PC-9 (cell line): ENCODE data around the gene KLF13. TPM values are rescaled to one million over a fixed set of nuclear protein-coding genes. Genes with fewer than 3 reads are reported as not detected.

Experiments
- BruUV-seq: library from RNA; stranded (reverse); fragments of 400-500 nt; replicated peaks from 2 replicates; lab custom pipeline; 2021; lab: Mats Ljungman, UMichigan
- CTCF ChIA-PET: fragments of 300-600 bp; sonication (Branson Sonifier 250); formaldehyde crosslinking; loops from one replicate; lab custom pipeline; 2022; ENCODE audit warnings: antibody characterized with exemption; lab: Charles Lee
- POLR2A ChIA-PET: fragments of 300-600 bp; sonication (Branson Sonifier 250); formaldehyde crosslinking; loops from one replicate; lab custom pipeline; 2022; ENCODE audit warnings: antibody characterized with exemption; ENCODE audit not compliant: unreplicated experiment; lab: Charles Lee
- DNase-seq, 2 experiments: peaks; one replicate each; pipeline versions ENCODE4 v3.0.0 to v3.0.0-alpha.2; 2015 to 2022; ENCODE audit warnings: mixed read lengths in 1 of 2
- H2AFZ ChIP-seq: fragments of 200-600 bp; sonication (generic); 2 replicates; pipeline ENCODE4 v1.8.1; 2017; ENCODE audit warnings: antibody characterized with exemption
- H3F3A ChIP-seq: fragments of 200-600 bp; sonication (generic); 2 replicates; pipeline ENCODE4 v1.8.1; 2017; ENCODE audit warnings: antibody characterized with exemption, mild to moderate bottlenecking, low read depth; ENCODE audit not compliant: insufficient read depth
- H3K27ac ChIP-seq: fragments of 200-600 bp; sonication (generic); 2 replicates; pipeline ENCODE4 v1.6.1; 2016; ENCODE audit warnings: mixed run types
- H3K27me3 ChIP-seq: fragments of 200-600 bp; sonication (generic); 2 replicates; pipeline ENCODE4 v1.6.1; 2016; ENCODE audit warnings: low read depth, mixed run types; ENCODE audit not compliant: insufficient read depth
- H3K36me3 ChIP-seq: fragments of 200-600 bp; sonication (generic); 2 replicates; pipeline ENCODE4 v1.6.1; 2016; ENCODE audit warnings: low read depth, mixed run types
- H3K4me1 ChIP-seq: fragments of 200-600 bp; sonication (generic); replicated peaks from 2 replicates; pipeline ENCODE4 v1.6.1; 2016; ENCODE audit warnings: mixed run types; ENCODE audit not compliant: insufficient read depth
- H3K4me2 ChIP-seq: fragments of 200-600 bp; sonication (generic); 2 replicates; pipeline ENCODE4 v1.6.1; 2017; ENCODE audit warnings: mixed run types
- H3K4me3 ChIP-seq: fragments of 200-600 bp; sonication (generic); 2 replicates; pipeline ENCODE4 v1.6.1; 2016; ENCODE audit warnings: mixed run types
- H3K79me2 ChIP-seq: fragments of 200-600 bp; sonication (generic); 2 replicates; pipeline ENCODE4 v1.6.1; 2017; ENCODE audit warnings: low read depth, mixed run types
- H3K9me2 ChIP-seq: fragments of 200-600 bp; sonication (generic); 2 replicates; pipeline ENCODE4 v1.8.1; 2017; ENCODE audit warnings: mild to moderate bottlenecking; ENCODE audit not compliant: insufficient read depth
- H3K9me3 ChIP-seq: fragments of 200-600 bp; sonication (generic); 2 replicates; pipeline ENCODE4 v1.8.1; 2016; ENCODE audit warnings: low read depth; ENCODE audit not compliant: insufficient read depth
- H4K20me1 ChIP-seq: fragments of 200-600 bp; sonication (generic); 2 replicates; pipeline ENCODE4 v1.8.1; 2017; ENCODE audit not compliant: insufficient read depth
- EZH2 ChIP-seq: fragments of 200-600 bp; sonication (generic); IDR thresholded peaks from 2 replicates; pipeline ENCODE4 v1.8.0; 2017; ENCODE audit warnings: antibody characterized with exemption, low read depth
- intact Hi-C: fragments of 100-400 bp; cut with micrococcal nuclease; formaldehyde crosslinking; loops from one replicate; pipeline ENCODE4 v1.10.0; 2022; ENCODE audit not compliant: unreplicated experiment
- total RNA-seq: library from RNA; stranded (reverse); gene quantifications from 2 replicates; pipeline ENCODE4 v1.2.3, GENCODE V29; 2021
- TF ChIP-seq, protein P1 (sequence below): fragments of 200-600 bp; sonication (generic); conservative IDR thresholded peaks from 2 replicates; pipeline ENCODE4 v1.6.1; 2017; ENCODE audit warnings: mixed run types, antibody characterized with exemption, mild to moderate bottlenecking, moderate library complexity

The KLF13 gene
- total RNA-seq, 1 experiment from 2014 or later: 3.4 TPM

DNA sequence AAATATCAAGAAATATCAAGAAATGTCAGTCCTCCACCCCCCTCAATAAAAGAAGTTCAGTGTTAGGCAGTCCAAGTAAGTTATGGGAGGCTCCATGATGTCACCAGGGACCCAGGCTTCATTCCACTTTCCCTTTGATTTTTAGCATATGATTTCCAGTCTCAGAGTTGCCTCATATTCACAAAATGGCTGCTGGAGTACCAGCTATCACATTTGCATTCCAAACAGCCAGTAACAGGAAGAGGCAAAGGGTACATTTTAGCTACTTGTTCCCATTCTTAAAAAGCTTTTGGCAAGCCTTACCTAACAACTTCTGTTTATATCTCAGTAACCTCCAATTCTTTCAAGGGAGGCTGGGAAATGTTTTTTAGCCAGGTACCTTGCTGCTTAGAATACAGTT lies 13.4 kb upstream of the KLF13 start:
- no peak overlapping the region for H3K4me3 ChIP-seq
- POLR2A ChIA-PET: no interaction called here
- no peak overlapping the region for H2AFZ ChIP-seq
- intact Hi-C loops: no loop called here
- BruUV-seq: no TSS peak
- H3K27ac ChIP-seq: no peak overlapping the region
- peaks cover 24% of the 10 kb centered on the region for H3K27me3 ChIP-seq
- no peak for DNase-seq
- H3K36me3 ChIP-seq: no peaks in the 10 kb centered on the region
- CTCF ChIA-PET: no interaction called here
- no peaks in the 10 kb centered on the region for H3K9me3 ChIP-seq
- H3K4me1 ChIP-seq: no peaks in the 10 kb centered on the region
- H3K9me2 ChIP-seq: no peaks in the 10 kb centered on the region
- TF ChIP-seq EZH2: no peak
- TF ChIP-seq, protein P1, sequence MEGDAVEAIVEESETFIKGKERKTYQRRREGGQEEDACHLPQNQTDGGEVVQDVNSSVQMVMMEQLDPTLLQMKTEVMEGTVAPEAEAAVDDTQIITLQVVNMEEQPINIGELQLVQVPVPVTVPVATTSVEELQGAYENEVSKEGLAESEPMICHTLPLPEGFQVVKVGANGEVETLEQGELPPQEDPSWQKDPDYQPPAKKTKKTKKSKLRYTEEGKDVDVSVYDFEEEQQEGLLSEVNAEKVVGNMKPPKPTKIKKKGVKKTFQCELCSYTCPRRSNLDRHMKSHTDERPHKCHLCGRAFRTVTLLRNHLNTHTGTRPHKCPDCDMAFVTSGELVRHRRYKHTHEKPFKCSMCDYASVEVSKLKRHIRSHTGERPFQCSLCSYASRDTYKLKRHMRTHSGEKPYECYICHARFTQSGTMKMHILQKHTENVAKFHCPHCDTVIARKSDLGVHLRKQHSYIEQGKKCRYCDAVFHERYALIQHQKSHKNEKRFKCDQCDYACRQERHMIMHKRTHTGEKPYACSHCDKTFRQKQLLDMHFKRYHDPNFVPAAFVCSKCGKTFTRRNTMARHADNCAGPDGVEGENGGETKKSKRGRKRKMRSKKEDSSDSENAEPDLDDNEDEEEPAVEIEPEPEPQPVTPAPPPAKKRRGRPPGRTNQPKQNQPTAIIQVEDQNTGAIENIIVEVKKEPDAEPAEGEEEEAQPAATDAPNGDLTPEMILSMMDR: no peak
- H4K20me1 ChIP-seq: no peaks in the 10 kb centered on the region
- H3F3A ChIP-seq: no peaks in the 10 kb centered on the region
- H3K4me2 ChIP-seq: no peak overlapping the region
- H3K79me2 ChIP-seq: no peaks in the 10 kb centered on the region

DNA sequence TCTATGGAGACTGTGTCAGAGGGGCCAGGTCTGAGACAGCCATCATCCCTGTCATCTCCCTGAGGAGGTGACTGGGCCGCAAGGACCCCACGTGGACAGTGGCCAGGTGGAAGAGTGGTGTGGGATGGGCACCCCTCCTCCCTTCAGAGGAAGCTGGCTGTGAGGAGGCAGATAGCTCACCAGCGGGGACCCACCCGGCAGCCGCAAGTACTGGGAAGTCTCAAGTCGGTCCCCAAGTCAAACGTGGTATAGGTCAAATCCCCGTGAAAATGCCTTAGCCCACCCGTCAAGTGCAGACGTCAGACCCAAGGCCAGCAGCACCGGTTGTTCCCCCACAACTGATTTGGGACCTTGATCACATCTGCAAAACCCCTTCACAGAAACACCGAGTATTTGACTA lies 12.3 kb upstream of the KLF13 start:
- Histone ChIP-seq H3K27me3 (peaks cover 22% of the 10 kb centered on the region), H3F3A (no peaks in the 10 kb centered on the region), H3K27ac (no peak overlapping the region), H3K79me2 (no peaks in the 10 kb centered on the region), H4K20me1 (no peaks in the 10 kb centered on the region), H2AFZ (no peak overlapping the region), H3K4me2 (no peak overlapping the region), H3K9me2 (no peaks in the 10 kb centered on the region), H3K4me1 (no peaks in the 10 kb centered on the region), H3K9me3 (no peaks in the 10 kb centered on the region), H3K4me3 (no peak overlapping the region), H3K36me3 (no peaks in the 10 kb centered on the region)
- ChIA-PET POLR2A (no interaction called here), CTCF (no interaction called here)
- BruUV-seq: no TSS peak
- no peak for DNase-seq
- TF ChIP-seq, protein P1: no peak
- TF ChIP-seq EZH2: no peak
- intact Hi-C loops: no loop called here

DNA sequence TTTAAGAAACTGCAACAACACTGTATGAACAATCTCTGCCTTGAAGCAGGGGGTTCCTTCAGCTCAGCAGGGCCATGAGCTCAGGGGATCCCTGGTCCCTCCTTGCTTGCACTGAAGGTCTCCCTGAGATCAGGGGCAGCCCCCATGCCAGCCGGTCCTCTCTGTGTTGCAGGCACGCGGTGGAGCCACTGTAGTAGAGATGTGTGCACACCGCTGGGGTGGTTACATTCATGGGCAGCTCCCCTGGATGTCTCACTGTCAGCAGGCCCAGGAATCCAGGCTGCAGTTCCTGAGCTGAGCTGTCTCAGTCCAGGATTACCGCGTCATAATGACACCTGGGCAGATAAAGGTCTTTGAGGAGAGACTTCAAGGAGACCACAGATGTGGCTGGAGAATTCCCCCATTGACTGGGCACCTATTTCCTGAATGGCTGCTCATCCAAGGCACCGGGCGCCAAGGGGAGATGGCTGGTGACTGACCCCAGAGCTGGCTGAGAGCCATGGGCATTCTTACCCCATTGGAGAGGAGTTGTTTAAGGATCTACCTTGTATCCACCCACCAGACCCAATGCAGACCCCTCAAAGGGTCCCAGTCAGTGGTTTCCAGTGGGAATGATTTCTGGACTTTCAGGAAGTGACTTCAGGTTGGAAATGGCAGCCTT lies 10.4 kb upstream of the KLF13 start:
- peaks cover 12% of the 10 kb centered on the region for H3K27me3 ChIP-seq
- intact Hi-C loops: no loop called here
- no peaks in the 10 kb centered on the region for H4K20me1 ChIP-seq
- no peak overlapping the region for H3K4me2 ChIP-seq
- no peaks in the 10 kb centered on the region for H3K36me3 ChIP-seq
- BruUV-seq: no TSS peak
- DNase-seq: no peak
- H3F3A ChIP-seq: no peaks in the 10 kb centered on the region
- ChIA-PET POLR2A (no interaction called here), CTCF (no interaction called here)
- no peaks in the 10 kb centered on the region for H3K9me3 ChIP-seq
- no peak overlapping the region for H2AFZ ChIP-seq
- no peak overlapping the region for H3K4me3 ChIP-seq
- no peaks in the 10 kb centered on the region for H3K9me2 ChIP-seq
- no peaks in the 10 kb centered on the region for H3K4me1 ChIP-seq
- H3K79me2 ChIP-seq: no peaks in the 10 kb centered on the region
- no peak overlapping the region for H3K27ac ChIP-seq
- TF ChIP-seq, protein P1: no peak
- no peak for TF ChIP-seq EZH2
